Activated T-helper 2 cell treated with anti-CD3 and anti-CD28 coated beads, Interferon-gamma antibody, Interleukin-2, Interleukin-4, amounts not matched to agents 10 μg/mL and 5 μg/mL and 100 μg/mL, durations not matched to agents 14 hours and 24 hours and 36 hours (primary cell): ENCODE results near the gene DRD4. TPM values are rescaled to one million over a fixed set of nuclear protein-coding genes. Genes with fewer than 3 reads are reported as not detected.

ENCODE experiments used
- DNase-seq: peaks from one replicate; pipeline ENCODE4 v3.0.0; 2021; ENCODE audit warnings: low spot score
- H3K27ac Mint-ChIP-seq: one replicate; pipeline ENCODE4 v1.8.0; 2021; ENCODE audit warnings: mixed read lengths
- H3K27me3 Mint-ChIP-seq: one replicate; pipeline ENCODE4 v1.8.0; 2021; ENCODE audit warnings: low read depth, mixed read lengths
- H3K36me3 Mint-ChIP-seq: one replicate; pipeline ENCODE4 v1.8.0; 2021; ENCODE audit warnings: low read depth, mixed read lengths
- H3K4me1 Mint-ChIP-seq: one replicate; pipeline ENCODE4 v1.8.0; 2021; ENCODE audit warnings: low read depth, mixed read lengths
- H3K4me3 Mint-ChIP-seq: one replicate; pipeline ENCODE4 v1.8.0; 2021; ENCODE audit warnings: low read depth, mild to moderate bottlenecking, moderate library complexity, mixed read lengths
- H3K9me3 Mint-ChIP-seq: one replicate; pipeline ENCODE4 v1.8.0; 2021; ENCODE audit warnings: mixed read lengths
- intact Hi-C: fragments of 100-400 bp; cut with micrococcal nuclease; formaldehyde crosslinking; loops from one replicate; pipeline ENCODE4 v1.15.1; 2023
- total RNA-seq: library from RNA; stranded (reverse); gene quantifications from 2 replicates; pipeline ENCODE4 v1.2.3, GENCODE V29; 2022

DRD4 gene
- 0.18 and 0.30 TPM in 2 replicates for total RNA-seq

GRCh38 chr11:636511-637332, at the start of gene DRD4:
DRD4 (plus strand) TSS chr11:637269; CDS start chr11:637305, 36 bp downstream.
- Mint-ChIP-seq H3K4me1 (peaks cover 3% of the 10 kb centered on the region), H3K27me3 (peaks cover 31% of the 10 kb centered on the region), H3K4me3 (no peak within 1 kb of the TSS), H3K36me3 (peaks cover under 1% of the 10 kb centered on the region), H3K27ac (no peak within 1 kb of the TSS), H3K9me3 (no peaks in the 10 kb centered on the region)
- intact Hi-C loops = no loop called here
- DNase-seq = no peak

- H3K27me3 Mint-ChIP-seq = no peaks in the 10 kb centered on the region
- no peaks in the 10 kb centered on the region for H3K9me3 Mint-ChIP-seq
- H3K27ac Mint-ChIP-seq = peak overlapping the region; percentile 93
- H3K4me1 Mint-ChIP-seq = peaks cover 16% of the 10 kb centered on the region
- intact Hi-C loops = no loop called here
- H3K4me3 Mint-ChIP-seq = peak overlapping the region; percentile 21
- peaks cover 53% of the 10 kb centered on the region for H3K36me3 Mint-ChIP-seq
- no peak for DNase-seq
These were observed 49.5 kb upstream of the DRD4 start for GRCh38 chr11:587546-587945.

GRCh38 chr11:587978-588380, 49.1 kb upstream of the DRD4 start:
- H3K27ac Mint-ChIP-seq = peak overlapping the region; percentile 93
- H3K36me3 Mint-ChIP-seq = peaks cover 56% of the 10 kb centered on the region
- peaks cover 16% of the 10 kb centered on the region for H3K4me1 Mint-ChIP-seq
- H3K9me3 Mint-ChIP-seq = no peaks in the 10 kb centered on the region
- H3K4me3 Mint-ChIP-seq = peak overlapping the region; percentile 60
- H3K27me3 Mint-ChIP-seq = no peaks in the 10 kb centered on the region
- intact Hi-C loops = no loop called here
- DNase-seq = peak; percentile 60

- peaks cover 16% of the 10 kb centered on the region for H3K4me1 Mint-ChIP-seq
- H3K27me3 Mint-ChIP-seq = no peaks in the 10 kb centered on the region
- DNase-seq = no peak
- intact Hi-C loops = no loop called here
- H3K9me3 Mint-ChIP-seq = no peaks in the 10 kb centered on the region
- peaks cover 64% of the 10 kb centered on the region for H3K36me3 Mint-ChIP-seq
- H3K27ac Mint-ChIP-seq = no peak overlapping the region
- H3K4me3 Mint-ChIP-seq = no peak overlapping the region
These were observed 47.3 kb upstream of the DRD4 start for GRCh38 chr11:589798-590197.

GRCh38 chr11:590997-591396, 46.1 kb upstream of the DRD4 start:
- peaks cover 71% of the 10 kb centered on the region for H3K36me3 Mint-ChIP-seq
- H3K4me3 Mint-ChIP-seq = no peak overlapping the region
- DNase-seq = no peak
- intact Hi-C loops = no loop called here
- no peak overlapping the region for H3K27ac Mint-ChIP-seq
- peaks cover 16% of the 10 kb centered on the region for H3K4me1 Mint-ChIP-seq
- H3K9me3 Mint-ChIP-seq = no peaks in the 10 kb centered on the region
- H3K27me3 Mint-ChIP-seq = no peaks in the 10 kb centered on the region

GRCh38 chr11:592501-592900, 44.6 kb upstream of the DRD4 start:
- intact Hi-C loops = no loop called here
- DNase-seq = no peak
- no peaks in the 10 kb centered on the region for H3K27me3 Mint-ChIP-seq
- no peak overlapping the region for H3K27ac Mint-ChIP-seq
- H3K4me1 Mint-ChIP-seq = peaks cover 7% of the 10 kb centered on the region
- no peak overlapping the region for H3K4me3 Mint-ChIP-seq
- no peaks in the 10 kb centered on the region for H3K9me3 Mint-ChIP-seq
- peaks cover 78% of the 10 kb centered on the region for H3K36me3 Mint-ChIP-seq

- intact Hi-C loops = no loop called here
- no peak overlapping the region for H3K27ac Mint-ChIP-seq
- H3K27me3 Mint-ChIP-seq = no peaks in the 10 kb centered on the region
- no peaks in the 10 kb centered on the region for H3K9me3 Mint-ChIP-seq
- peaks cover 73% of the 10 kb centered on the region for H3K36me3 Mint-ChIP-seq
- H3K4me3 Mint-ChIP-seq = no peak overlapping the region
- H3K4me1 Mint-ChIP-seq = peaks cover 4% of the 10 kb centered on the region
- no peak for DNase-seq
These were observed 44.2 kb upstream of the DRD4 start for GRCh38 chr11:592918-593317.

- no peak for DNase-seq
- Mint-ChIP-seq H3K4me3 (no peak overlapping the region), H3K36me3 (peaks cover 73% of the 10 kb centered on the region), H3K9me3 (no peaks in the 10 kb centered on the region), H3K27ac (no peak overlapping the region), H3K4me1 (no peaks in the 10 kb centered on the region), H3K27me3 (no peaks in the 10 kb centered on the region)
- intact Hi-C loops = no loop called here
These were observed 43.7 kb upstream of the DRD4 start for GRCh38 chr11:593347-593746.

GRCh38 chr11:595400-595799, 41.7 kb upstream of the DRD4 start:
- intact Hi-C loops = no loop called here
- no peak overlapping the region for H3K4me3 Mint-ChIP-seq
- H3K36me3 Mint-ChIP-seq = peaks cover 73% of the 10 kb centered on the region
- no peaks in the 10 kb centered on the region for H3K9me3 Mint-ChIP-seq
- H3K27ac Mint-ChIP-seq = no peak overlapping the region
- H3K4me1 Mint-ChIP-seq = no peaks in the 10 kb centered on the region
- H3K27me3 Mint-ChIP-seq = no peaks in the 10 kb centered on the region
- no peak for DNase-seq

- no peaks in the 10 kb centered on the region for H3K4me1 Mint-ChIP-seq
- H3K9me3 Mint-ChIP-seq = no peaks in the 10 kb centered on the region
- peaks cover 69% of the 10 kb centered on the region for H3K36me3 Mint-ChIP-seq
- intact Hi-C loops = no loop called here
- H3K4me3 Mint-ChIP-seq = no peak overlapping the region
- no peaks in the 10 kb centered on the region for H3K27me3 Mint-ChIP-seq
- no peak for DNase-seq
- no peak overlapping the region for H3K27ac Mint-ChIP-seq
These were observed 40.7 kb upstream of the DRD4 start for GRCh38 chr11:596374-596773.

- Mint-ChIP-seq H3K4me1 (no peaks in the 10 kb centered on the region), H3K4me3 (no peak overlapping the region), H3K27ac (no peak overlapping the region), H3K9me3 (no peaks in the 10 kb centered on the region), H3K27me3 (no peaks in the 10 kb centered on the region), H3K36me3 (peaks cover 76% of the 10 kb centered on the region)
- intact Hi-C loops = no loop called here
- no peak for DNase-seq
These were observed 39.8 kb upstream of the DRD4 start for GRCh38 chr11:597166-597725.

GRCh38 chr11:598005-598680, 38.9 kb upstream of the DRD4 start:
- no peak overlapping the region for H3K27ac Mint-ChIP-seq
- peaks cover 69% of the 10 kb centered on the region for H3K36me3 Mint-ChIP-seq
- intact Hi-C loops = no loop called here

More at GRCh38 chr11:598005-598680, 38.9 kb upstream of the DRD4 start:
- no peaks in the 10 kb centered on the region for H3K27me3 Mint-ChIP-seq
- no peaks in the 10 kb centered on the region for H3K4me1 Mint-ChIP-seq
- H3K9me3 Mint-ChIP-seq = no peaks in the 10 kb centered on the region
- no peak overlapping the region for H3K4me3 Mint-ChIP-seq
- no peak for DNase-seq
